ENCODE data around the gene ATP5PO.
A peak's percentile ranks its signal among the peaks of the same experiment; 100 is the strongest.
"Not testable (repeated sequence)": the region's sequence is repeated elsewhere in the genome, so short reads cannot be mapped to it uniquely, and the experiment has no call there.

Gene ATP5PO

GRCh38 chr21:33937146-33937545, 21.5 kb upstream of the ATP5PO start:
- ATAC-seq (ENCODE audit: low read depth) (no peak), DNase-seq (ENCODE audit: low spot score) (no peak)
- Histone ChIP-seq H3K4me3 (ENCODE audit: severe bottlenecking) (no peak overlapping the region), H3K36me3 (ENCODE audit: low read depth) (no peaks in the 10 kb centered on the region), H3K27me3 (ENCODE audit: insufficient read depth, poor library complexity, severe bottlenecking) (no peaks in the 10 kb centered on the region), H3K9me3 (ENCODE audit: severe bottlenecking) (no peaks in the 10 kb centered on the region), H3K27ac (ENCODE audit: poor library complexity, severe bottlenecking) (no peak overlapping the region), H3K4me1 (ENCODE audit: insufficient read depth, poor library complexity, severe bottlenecking) (no peaks in the 10 kb centered on the region)
- TF ChIP-seq CTCF (IDR thresholded peaks at IDR 0.05; ENCODE audit: poor library complexity, severe bottlenecking), result no peak

- no peaks in the 10 kb centered on the region for H3K27me3 ChIP-seq (ENCODE audit: insufficient read depth, poor library complexity, severe bottlenecking)
- no peak for TF ChIP-seq CTCF (IDR thresholded peaks at IDR 0.05; ENCODE audit: poor library complexity, severe bottlenecking)
- no peaks in the 10 kb centered on the region for H3K4me1 ChIP-seq (ENCODE audit: insufficient read depth, poor library complexity, severe bottlenecking)
- ATAC-seq (ENCODE audit: low read depth), result no peak
- no peak overlapping the region for H3K4me3 ChIP-seq (ENCODE audit: severe bottlenecking)
- no peaks in the 10 kb centered on the region for H3K9me3 ChIP-seq (ENCODE audit: severe bottlenecking)
- H3K27ac ChIP-seq (ENCODE audit: poor library complexity, severe bottlenecking), result no peak overlapping the region
- DNase-seq (ENCODE audit: low spot score), result no peak
- no peaks in the 10 kb centered on the region for H3K36me3 ChIP-seq (ENCODE audit: low read depth)
Observed at GRCh38 chr21:33936301-33937038, 20.9 kb upstream of the ATP5PO start.

DNA sequence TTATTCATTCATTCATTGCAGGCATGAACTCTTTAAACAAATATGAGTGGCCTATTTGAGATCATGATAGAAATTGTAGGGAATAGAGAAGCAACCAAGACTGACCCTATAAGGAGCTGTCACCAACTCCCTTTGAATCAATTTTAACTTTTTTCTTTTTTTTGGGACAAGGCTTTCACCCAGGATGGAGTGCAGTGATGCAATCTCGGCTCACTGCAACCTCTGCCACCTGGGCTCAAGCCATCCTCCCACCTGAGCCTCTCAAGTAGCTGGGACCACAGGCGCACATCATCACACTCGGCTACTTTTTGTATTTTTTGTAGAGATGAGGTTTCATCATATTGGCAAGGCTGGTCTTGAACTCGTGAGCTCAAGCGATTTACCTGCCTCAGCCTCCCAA, 17.1 kb upstream of the ATP5PO start:
- no peak for TF ChIP-seq CTCF (IDR thresholded peaks at IDR 0.05; ENCODE audit: poor library complexity, severe bottlenecking)
- Histone ChIP-seq H3K9me3 (ENCODE audit: severe bottlenecking) (no peaks in the 10 kb centered on the region), H3K27me3 (ENCODE audit: insufficient read depth, poor library complexity, severe bottlenecking) (no peaks in the 10 kb centered on the region), H3K4me1 (ENCODE audit: insufficient read depth, poor library complexity, severe bottlenecking) (no peaks in the 10 kb centered on the region), H3K36me3 (ENCODE audit: low read depth) (no peaks in the 10 kb centered on the region), H3K27ac (ENCODE audit: poor library complexity, severe bottlenecking) (no peak overlapping the region), H3K4me3 (ENCODE audit: severe bottlenecking) (peak overlapping the region; percentile 33)
- ATAC-seq (ENCODE audit: low read depth) (no peak), DNase-seq (ENCODE audit: low spot score) (no peak)

- Histone ChIP-seq H3K27me3 (ENCODE audit: insufficient read depth, poor library complexity, severe bottlenecking) (no peaks in the 10 kb centered on the region), H3K36me3 (ENCODE audit: low read depth) (no peaks in the 10 kb centered on the region), H3K9me3 (ENCODE audit: severe bottlenecking) (no peaks in the 10 kb centered on the region), H3K4me1 (ENCODE audit: insufficient read depth, poor library complexity, severe bottlenecking) (no peaks in the 10 kb centered on the region), H3K27ac (ENCODE audit: poor library complexity, severe bottlenecking) (peak overlapping the region; percentile 71), H3K4me3 (ENCODE audit: severe bottlenecking) (peak overlapping the region; percentile 33)
- ATAC-seq (ENCODE audit: low read depth), result no peak
- TF ChIP-seq CTCF (IDR thresholded peaks at IDR 0.05; ENCODE audit: poor library complexity, severe bottlenecking), result no peak
- DNase-seq (ENCODE audit: low spot score), result no peak
Observed at GRCh38 chr21:33931799-33932390, 16.3 kb upstream of the ATP5PO start.

DNA sequence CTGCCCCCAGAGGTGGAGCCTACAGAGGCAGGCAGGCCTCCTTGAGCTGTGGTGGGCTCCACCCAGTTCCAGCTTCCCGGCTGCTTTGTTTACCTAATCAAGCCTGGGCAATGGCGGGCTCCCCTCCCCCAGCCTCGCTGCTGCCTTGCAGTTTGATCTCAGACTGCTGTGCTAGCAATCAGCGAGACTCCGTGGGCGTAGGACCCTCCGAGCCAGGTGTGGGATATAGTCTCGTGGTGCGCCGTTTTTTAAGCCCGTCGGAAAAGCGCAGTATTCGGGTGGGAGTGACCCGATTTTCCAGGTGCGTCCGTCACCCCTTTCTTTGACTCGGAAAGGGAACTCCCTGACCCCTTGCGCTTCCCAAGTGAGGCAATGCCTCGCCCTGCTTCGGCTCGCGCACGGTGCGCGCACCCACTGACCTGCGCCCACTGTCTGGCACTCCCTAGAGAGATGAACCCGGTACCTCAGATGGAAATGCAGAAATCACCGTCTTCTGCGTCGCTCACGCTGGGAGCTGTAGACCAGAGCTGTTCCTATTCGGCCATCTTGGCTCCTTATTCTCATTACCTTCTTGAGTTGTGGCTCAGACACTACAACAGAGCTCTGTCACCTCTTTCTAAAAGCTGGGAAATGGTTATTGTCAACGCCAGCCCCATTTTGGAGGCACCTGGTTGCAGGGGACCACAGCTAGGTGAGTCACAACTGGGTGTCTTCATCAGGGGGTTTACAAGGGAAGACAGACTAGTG, 15.6 kb upstream of the ATP5PO start:
- ATAC-seq (ENCODE audit: low read depth), result peak; percentile 66
- peak overlapping the region; percentile 33 for H3K4me3 ChIP-seq (ENCODE audit: severe bottlenecking)
- H3K27ac ChIP-seq (ENCODE audit: poor library complexity, severe bottlenecking), result peak overlapping the region; percentile 71
- DNase-seq (ENCODE audit: low spot score); H3K9me3 ChIP-seq (ENCODE audit: severe bottlenecking); H3K4me1 ChIP-seq (ENCODE audit: insufficient read depth, poor library complexity, severe bottlenecking); H3K36me3 ChIP-seq (ENCODE audit: low read depth); H3K27me3 ChIP-seq (ENCODE audit: insufficient read depth, poor library complexity, severe bottlenecking): not testable (repeated sequence)

DNA sequence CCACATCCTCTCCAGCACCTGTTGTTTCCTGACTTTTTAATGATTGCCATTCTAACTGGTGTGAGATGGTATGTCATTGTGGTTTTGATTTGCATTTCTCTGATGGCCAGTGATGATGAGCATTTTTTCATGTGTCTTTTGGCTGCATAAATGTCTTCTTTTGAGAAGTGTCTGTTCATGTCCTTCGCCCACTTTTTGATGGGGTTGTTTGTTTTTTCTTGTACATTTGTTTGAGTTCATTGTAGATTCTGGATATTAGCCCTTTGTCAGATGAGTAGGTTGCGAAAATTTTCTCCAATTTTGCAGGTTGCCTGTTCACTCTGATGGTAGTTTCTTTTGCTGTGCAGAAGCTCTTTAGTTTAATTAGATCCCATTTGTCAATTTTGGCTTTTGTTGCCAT, 10.6 kb upstream of the ATP5PO start:
- not testable (repeated sequence) for H3K27me3 ChIP-seq (ENCODE audit: insufficient read depth, poor library complexity, severe bottlenecking); H3K27ac ChIP-seq (ENCODE audit: poor library complexity, severe bottlenecking); ATAC-seq (ENCODE audit: low read depth); H3K4me3 ChIP-seq (ENCODE audit: severe bottlenecking); H3K9me3 ChIP-seq (ENCODE audit: severe bottlenecking); H3K36me3 ChIP-seq (ENCODE audit: low read depth); DNase-seq (ENCODE audit: low spot score); H3K4me1 ChIP-seq (ENCODE audit: insufficient read depth, poor library complexity, severe bottlenecking)

All from RWPE2 (cell line).